Tongue (tissue), 2 donors: ENCODE data around the gene CTSS. TPM values are rescaled to one million over a fixed set of nuclear protein-coding genes. Genes with fewer than 3 reads are reported as not detected.
"Not testable (repeated sequence)": the region's sequence is repeated elsewhere in the genome, so short reads cannot be mapped to it uniquely, and the experiment has no call there.

Experiments
- DNase-seq: peaks from one replicate; pipeline ENCODE4 v3.0.0-alpha.2; 2015
- total RNA-seq: library from RNA; depleted of rRNA; stranded (reverse); fragments of >200 nt; gene quantifications from one replicate; pipeline ENCODE4 v1.2.3, GENCODE V29; 2014

Gene CTSS
- 17.6 TPM for total RNA-seq

GRCh38 chr1:150765296-150765976, at the start of gene CTSS:
Gene CTSS (minus strand): TSS chr1:150765778. CDS start chr1:150764763, 1,015 bp downstream.
- DNase-seq = peak; percentile 37

GRCh38 chr1:150813028-150813707, 47.6 kb upstream of the CTSS start:
- peak; percentile 69 for DNase-seq

- DNase-seq = no peak
Observed at GRCh38 chr1:150810958-150811659, 45.5 kb upstream of the CTSS start.

GRCh38 chr1:150809651-150810050, 44.1 kb upstream of the CTSS start:
- no peak for DNase-seq

- peak; percentile 5 for DNase-seq
Observed at GRCh38 chr1:150808846-150809245, 43.3 kb upstream of the CTSS start.

- DNase-seq = peak; percentile 57
Observed at GRCh38 chr1:150808121-150808520, 42.5 kb upstream of the CTSS start, which contains the start of gene CTSK. Gene CTSK (minus strand): TSS chr1:150808260. CDS start chr1:150806805, 1,455 bp downstream.

GRCh38 chr1:150807249-150808023, 41.9 kb upstream of the CTSS start:
- peak; percentile 38 for DNase-seq

- no peak for DNase-seq
Observed at GRCh38 chr1:150805899-150806298, 40.3 kb upstream of the CTSS start.

GRCh38 chr1:150804671-150805070, 39.1 kb upstream of the CTSS start:
- no peak for DNase-seq

GRCh38 chr1:150799089-150799488, 33.5 kb upstream of the CTSS start:
- no peak for DNase-seq

GRCh38 chr1:150798525-150798924, 32.9 kb upstream of the CTSS start:
- DNase-seq = peak; percentile 11

- no peak for DNase-seq
Observed at GRCh38 chr1:150796374-150796773, 30.8 kb upstream of the CTSS start.

- not testable (repeated sequence) for DNase-seq
Observed at GRCh38 chr1:150793778-150794177, 28.2 kb upstream of the CTSS start.

- no peak for DNase-seq
Observed at GRCh38 chr1:150793221-150793620, 27.6 kb upstream of the CTSS start.

GRCh38 chr1:150791585-150791984, 26.0 kb upstream of the CTSS start:
- DNase-seq = no peak

- no peak for DNase-seq
Observed at GRCh38 chr1:150789396-150789795, 23.8 kb upstream of the CTSS start.

GRCh38 chr1:150788946-150789345, 23.4 kb upstream of the CTSS start:
- DNase-seq = no peak

- no peak for DNase-seq
Observed at GRCh38 chr1:150787455-150787854, 21.9 kb upstream of the CTSS start.

- no peak for DNase-seq
Observed at GRCh38 chr1:150780510-150780909, 14.9 kb upstream of the CTSS start.

- DNase-seq = no peak
Observed at GRCh38 chr1:150778409-150778808, 12.8 kb upstream of the CTSS start.

- no peak for DNase-seq
Observed at GRCh38 chr1:150777544-150777943, 12.0 kb upstream of the CTSS start.

- not testable (repeated sequence) for DNase-seq
Observed at GRCh38 chr1:150775931-150776505, 10.4 kb upstream of the CTSS start.
